Measurements from ENCODE around the gene RSAD1. TPM values are rescaled to one million over a fixed set of nuclear protein-coding genes. Genes with fewer than 3 reads are reported as not detected.

Gene RSAD1
- total and polyA plus RNA-seq, 4 donors, result 10.8 to 22.7 (median 18.6) TPM

DNA sequence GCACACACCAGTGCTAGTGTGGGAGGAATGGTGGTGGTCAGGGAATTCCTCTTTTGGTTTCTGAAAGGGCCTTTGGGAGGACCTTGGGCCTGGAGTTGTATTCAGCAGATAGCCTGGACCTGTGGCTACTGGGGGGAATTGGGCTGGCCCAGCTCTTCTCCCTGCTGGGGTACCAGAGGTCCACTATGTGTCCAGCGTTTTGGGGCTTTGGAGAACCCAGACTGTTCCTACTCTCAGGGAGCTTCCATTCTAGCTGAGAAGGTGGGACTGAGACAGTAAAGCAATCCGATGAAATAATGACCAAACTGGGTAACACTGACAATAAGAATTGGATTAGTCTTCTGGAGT lies 56.3 kb downstream of the RSAD1 start:
- no peak overlapping the region for H3K4me3 ChIP-seq (ENCODE audit: low read depth in 1 of 3, low read length in 3 of 3)
- no peaks in the 10 kb centered on the region for H3K9me3 ChIP-seq (ENCODE audit: control insufficient read depth in 4 of 4, low read length in 3 of 4)
- peaks cover 1 to 13% (median 6%) of the 10 kb centered on the region in 4 donors for H3K4me1 ChIP-seq (ENCODE audit: control insufficient read depth in 4 of 4, insufficient read depth in 4 of 4, low read length in 3 of 4)
- no peaks in the 10 kb centered on the region for H3K36me3 ChIP-seq (ENCODE audit: control insufficient read depth in 4 of 4, insufficient read depth in 3 of 4, low read depth in 1 of 4, low read length in 3 of 4)
- H3K9ac ChIP-seq (ENCODE audit: low read depth in 1 of 2, low read length in 2 of 2), result no peak overlapping the region
- TF ChIP-seq JUND (IDR thresholded peaks at IDR 0.05) (no peak), NR2F2 (IDR thresholded peaks at IDR 0.05) (no peak), GABPA (IDR thresholded peaks at IDR 0.05 in 1 of 2, conservative IDR thresholded peaks at IDR 0.05 in 1 of 2) (no peak), CTCF (IDR thresholded peaks at IDR 0.05; ENCODE audit: low read depth, low read length, missing input control) (no peak), YY1 (IDR thresholded peaks at IDR 0.05) (no peak), REST (IDR thresholded peaks at IDR 0.05) (no peak), HNF4G (IDR thresholded peaks at IDR 0.05) (no peak), RAD21 (IDR thresholded peaks at IDR 0.05) (no peak), TAF1 (conservative IDR thresholded peaks at IDR 0.05) (no peak), RXRA (IDR thresholded peaks at IDR 0.05) (no peak), FOXA1 (IDR thresholded peaks at IDR 0.05) (no peak)
- TF ChIP-seq, protein P1, sequence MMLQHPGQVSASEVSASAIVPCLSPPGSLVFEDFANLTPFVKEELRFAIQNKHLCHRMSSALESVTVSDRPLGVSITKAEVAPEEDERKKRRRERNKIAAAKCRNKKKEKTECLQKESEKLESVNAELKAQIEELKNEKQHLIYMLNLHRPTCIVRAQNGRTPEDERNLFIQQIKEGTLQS (IDR thresholded peaks at IDR 0.05), result no peak
- TF ChIP-seq, protein P2, sequence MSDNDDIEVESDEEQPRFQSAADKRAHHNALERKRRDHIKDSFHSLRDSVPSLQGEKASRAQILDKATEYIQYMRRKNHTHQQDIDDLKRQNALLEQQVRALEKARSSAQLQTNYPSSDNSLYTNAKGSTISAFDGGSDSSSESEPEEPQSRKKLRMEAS (IDR thresholded peaks at IDR 0.05), result no peak
- TF ChIP-seq, protein P3, sequence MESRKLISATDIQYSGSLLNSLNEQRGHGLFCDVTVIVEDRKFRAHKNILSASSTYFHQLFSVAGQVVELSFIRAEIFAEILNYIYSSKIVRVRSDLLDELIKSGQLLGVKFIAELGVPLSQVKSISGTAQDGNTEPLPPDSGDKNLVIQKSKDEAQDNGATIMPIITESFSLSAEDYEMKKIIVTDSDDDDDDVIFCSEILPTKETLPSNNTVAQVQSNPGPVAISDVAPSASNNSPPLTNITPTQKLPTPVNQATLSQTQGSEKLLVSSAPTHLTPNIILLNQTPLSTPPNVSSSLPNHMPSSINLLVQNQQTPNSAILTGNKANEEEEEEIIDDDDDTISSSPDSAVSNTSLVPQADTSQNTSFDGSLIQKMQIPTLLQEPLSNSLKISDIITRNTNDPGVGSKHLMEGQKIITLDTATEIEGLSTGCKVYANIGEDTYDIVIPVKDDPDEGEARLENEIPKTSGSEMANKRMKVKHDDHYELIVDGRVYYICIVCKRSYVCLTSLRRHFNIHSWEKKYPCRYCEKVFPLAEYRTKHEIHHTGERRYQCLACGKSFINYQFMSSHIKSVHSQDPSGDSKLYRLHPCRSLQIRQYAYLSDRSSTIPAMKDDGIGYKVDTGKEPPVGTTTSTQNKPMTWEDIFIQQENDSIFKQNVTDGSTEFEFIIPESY (IDR thresholded peaks at IDR 0.05), result no peak
- H3K27ac ChIP-seq (ENCODE audit: low read depth in 1 of 2, low read length in 2 of 2), result no peak overlapping the region
- WGBS, result 92% methylated on average over 2 of the region's 2 CpGs
- peaks cover 0 to 13% (median 4%) of the 10 kb centered on the region in 4 donors for H3K27me3 ChIP-seq (ENCODE audit: control insufficient read depth in 4 of 4, insufficient read depth in 4 of 4, low read length in 3 of 4)
- DNase-seq (ENCODE audit: low spot score), result no peak

GRCh38 chr17:50535407-50535806 lies 56.7 kb downstream of the RSAD1 start:
- Histone ChIP-seq H3K27me3 (ENCODE audit: control insufficient read depth in 4 of 4, insufficient read depth in 4 of 4, low read length in 3 of 4) (peaks cover 0 to 13% (median 4%) of the 10 kb centered on the region in 4 donors), H3K4me3 (ENCODE audit: low read depth in 1 of 3, low read length in 3 of 3) (no peak overlapping the region), H3K36me3 (ENCODE audit: control insufficient read depth in 4 of 4, insufficient read depth in 3 of 4, low read depth in 1 of 4, low read length in 3 of 4) (no peaks in the 10 kb centered on the region), H3K9ac (ENCODE audit: low read depth in 1 of 2, low read length in 2 of 2) (no peak overlapping the region), H3K27ac (ENCODE audit: low read depth in 1 of 2, low read length in 2 of 2) (no peak overlapping the region), H3K9me3 (ENCODE audit: control insufficient read depth in 4 of 4, low read length in 3 of 4) (no peaks in the 10 kb centered on the region), H3K4me1 (ENCODE audit: control insufficient read depth in 4 of 4, insufficient read depth in 4 of 4, low read length in 3 of 4) (peaks cover 1 to 13% (median 6%) of the 10 kb centered on the region in 4 donors)
- WGBS, result 91% methylated on average over 7 of the region's 7 CpGs
- no peak for DNase-seq (ENCODE audit: low spot score)
- no peak for TF ChIP-seq NR2F2 (IDR thresholded peaks at IDR 0.05)
- TF ChIP-seq RAD21 (IDR thresholded peaks at IDR 0.05), result no peak
- TF ChIP-seq, protein P2 (IDR thresholded peaks at IDR 0.05), result no peak
- TF ChIP-seq HNF4G (IDR thresholded peaks at IDR 0.05), result no peak
- TF ChIP-seq YY1 (IDR thresholded peaks at IDR 0.05), result no peak
- TF ChIP-seq JUND (IDR thresholded peaks at IDR 0.05), result no peak
- TF ChIP-seq SP1 (IDR thresholded peaks at IDR 0.05), result no peak
- TF ChIP-seq FOXA2 (IDR thresholded peaks at IDR 0.05), result no peak
- TF ChIP-seq, protein P1 (IDR thresholded peaks at IDR 0.05), result no peak
- no peak for TF ChIP-seq GABPA (IDR thresholded peaks at IDR 0.05 in 1 of 2, conservative IDR thresholded peaks at IDR 0.05 in 1 of 2)
- no peak for TF ChIP-seq REST (IDR thresholded peaks at IDR 0.05)
- no peak for TF ChIP-seq FOXA1 (IDR thresholded peaks at IDR 0.05)
- TF ChIP-seq HNF4A (conservative IDR thresholded peaks at IDR 0.05), result no peak

Data from liver (tissue), 9 donors.